ENCODE measurements around the gene DLX3. TPM values are rescaled to one million over a fixed set of nuclear protein-coding genes. Genes with fewer than 3 reads are reported as not detected.

The DLX3 gene
- total RNA-seq, 1 experiment from 2014 or later: 0.18 TPM

DNA sequence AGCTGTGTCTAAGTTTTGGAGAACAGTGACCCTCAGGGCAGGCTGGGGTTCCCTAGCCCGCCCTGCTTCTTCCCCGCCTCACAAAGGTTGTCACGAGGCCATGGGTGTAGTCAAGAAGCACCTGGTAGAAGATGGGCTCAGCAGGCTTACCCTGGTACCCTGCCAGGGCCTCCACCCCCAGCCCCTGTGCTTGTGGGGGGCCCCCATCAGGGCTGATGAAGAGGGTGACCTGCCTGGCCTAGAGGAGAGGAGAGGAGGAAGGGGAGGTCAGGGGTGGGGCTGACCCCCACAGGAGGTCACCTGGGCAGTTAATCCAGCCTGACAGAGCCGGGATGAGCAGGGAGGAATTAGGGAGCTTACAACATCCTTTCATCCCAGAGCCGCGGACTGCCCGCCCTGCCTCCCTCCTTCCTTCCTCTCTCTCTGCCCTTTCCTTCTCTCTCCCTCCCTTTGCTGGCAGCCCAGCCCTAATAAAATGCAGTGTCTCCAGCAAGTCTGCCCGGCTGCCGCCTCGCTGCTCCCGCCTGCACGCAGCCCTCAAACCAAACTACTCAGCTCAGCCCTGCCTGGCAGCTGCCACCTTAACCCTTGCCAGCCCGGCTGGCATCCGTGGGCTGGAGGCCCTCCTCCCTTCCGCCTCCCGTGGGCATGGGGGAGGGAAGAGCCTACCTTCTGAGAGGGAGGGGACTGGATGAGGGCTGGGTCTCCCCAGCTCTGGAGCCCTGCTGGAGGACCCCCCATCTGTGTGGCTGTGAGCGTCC lies 7.2 kb downstream of the DLX3 start:
- intact Hi-C loops (cut with micrococcal nuclease): no loop called here
- Histone ChIP-seq H3K27me3 (ENCODE audit: low read length) (no peaks in the 10 kb centered on the region), H3F3A (ENCODE audit: low read length, unreplicated experiment) (no peaks in the 10 kb centered on the region), H4K20me1 (ENCODE audit: low read length) (no peaks in the 10 kb centered on the region), H3K4me1 (ENCODE audit: insufficient read depth, low read length) (peaks cover 8% of the 10 kb centered on the region), H3K9ac (ENCODE audit: low read length) (no peak overlapping the region), H3K27ac (ENCODE audit: low read length) (no peak overlapping the region), H3K4me3 (ENCODE audit: low read length) (no peak overlapping the region), H2AFZ (ENCODE audit: low read length) (no peak overlapping the region), H3K79me2 (ENCODE audit: low read length) (no peaks in the 10 kb centered on the region), H3K4me2 (ENCODE audit: low read length) (peak overlapping the region; percentile 21), H3K36me3 (ENCODE audit: low read depth, low read length) (no peaks in the 10 kb centered on the region), H3K9me2 (replicated peaks; ENCODE audit: low read length) (no peaks in the 10 kb centered on the region), H3K9me3 (ENCODE audit: low read length) (no peaks in the 10 kb centered on the region)
- ChIA-PET CTCF (interaction anchor here (1.0 to 1.2 kb wide), 3 partner anchors 9 to 127 kb away, joined by 3 to 10 read pairs (median 4); no protein-coding TSS in a partner anchor), POLR2A (ENCODE audit: unreplicated experiment) (interaction anchor here (0.6 kb wide), 1 partner anchor 795 kb away, joined by 9 read pairs; no protein-coding TSS in a partner anchor)
- DNase-seq: peak; percentile 69
- peak; percentile 96 for ATAC-seq
- TF ChIP-seq, protein P1, sequence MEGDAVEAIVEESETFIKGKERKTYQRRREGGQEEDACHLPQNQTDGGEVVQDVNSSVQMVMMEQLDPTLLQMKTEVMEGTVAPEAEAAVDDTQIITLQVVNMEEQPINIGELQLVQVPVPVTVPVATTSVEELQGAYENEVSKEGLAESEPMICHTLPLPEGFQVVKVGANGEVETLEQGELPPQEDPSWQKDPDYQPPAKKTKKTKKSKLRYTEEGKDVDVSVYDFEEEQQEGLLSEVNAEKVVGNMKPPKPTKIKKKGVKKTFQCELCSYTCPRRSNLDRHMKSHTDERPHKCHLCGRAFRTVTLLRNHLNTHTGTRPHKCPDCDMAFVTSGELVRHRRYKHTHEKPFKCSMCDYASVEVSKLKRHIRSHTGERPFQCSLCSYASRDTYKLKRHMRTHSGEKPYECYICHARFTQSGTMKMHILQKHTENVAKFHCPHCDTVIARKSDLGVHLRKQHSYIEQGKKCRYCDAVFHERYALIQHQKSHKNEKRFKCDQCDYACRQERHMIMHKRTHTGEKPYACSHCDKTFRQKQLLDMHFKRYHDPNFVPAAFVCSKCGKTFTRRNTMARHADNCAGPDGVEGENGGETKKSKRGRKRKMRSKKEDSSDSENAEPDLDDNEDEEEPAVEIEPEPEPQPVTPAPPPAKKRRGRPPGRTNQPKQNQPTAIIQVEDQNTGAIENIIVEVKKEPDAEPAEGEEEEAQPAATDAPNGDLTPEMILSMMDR (conservative IDR thresholded peaks at IDR 0.05; ENCODE audit: low read depth, low read length): no peak
- TF ChIP-seq EZH2phosphoT487 (IDR thresholded peaks at IDR 0.05; ENCODE audit: borderline replicate concordance, low read length): no peak
- no peak for TF ChIP-seq EZH2 (IDR thresholded peaks at IDR 0.05; ENCODE audit: low read length, unreplicated experiment)
- no TSS peak for BruUV-seq (replicated peaks)

DNA sequence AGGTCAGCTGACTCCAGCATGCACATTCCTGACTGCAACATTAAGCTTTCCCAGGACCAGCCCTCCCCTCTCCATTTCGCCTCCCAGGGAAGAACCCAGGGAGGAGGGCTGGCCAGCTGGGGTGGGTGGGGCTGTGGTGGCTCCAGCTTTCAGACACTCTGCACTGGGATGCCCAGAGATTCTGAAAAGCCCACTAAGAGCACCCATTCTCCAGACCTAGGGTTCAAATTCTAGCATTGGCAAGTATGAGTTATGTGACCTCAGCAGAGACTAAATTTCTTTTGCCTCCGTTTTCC lies 7.8 kb downstream of the DLX3 start:
- H3K27ac ChIP-seq (ENCODE audit: low read length): no peak overlapping the region
- intact Hi-C loops (cut with micrococcal nuclease): no loop called here
- TF ChIP-seq EZH2 (IDR thresholded peaks at IDR 0.05; ENCODE audit: low read length, unreplicated experiment) (no peak), EZH2phosphoT487 (IDR thresholded peaks at IDR 0.05; ENCODE audit: borderline replicate concordance, low read length) (no peak)
- TF ChIP-seq, protein P1 (conservative IDR thresholded peaks at IDR 0.05; ENCODE audit: low read depth, low read length): no peak

More for the DNA sequence above, 7.8 kb downstream of the DLX3 start:
- Histone ChIP-seq H3F3A (ENCODE audit: low read length, unreplicated experiment) (no peaks in the 10 kb centered on the region), H3K4me3 (ENCODE audit: low read length) (no peak overlapping the region), H3K9me3 (ENCODE audit: low read length) (no peaks in the 10 kb centered on the region), H3K4me1 (ENCODE audit: insufficient read depth, low read length) (peaks cover 8% of the 10 kb centered on the region), H3K9ac (ENCODE audit: low read length) (no peak overlapping the region), H3K27me3 (ENCODE audit: low read length) (no peaks in the 10 kb centered on the region), H3K9me2 (replicated peaks; ENCODE audit: low read length) (no peaks in the 10 kb centered on the region), H3K4me2 (ENCODE audit: low read length) (no peak overlapping the region), H2AFZ (ENCODE audit: low read length) (no peak overlapping the region), H4K20me1 (ENCODE audit: low read length) (no peaks in the 10 kb centered on the region), H3K36me3 (ENCODE audit: low read depth, low read length) (no peaks in the 10 kb centered on the region), H3K79me2 (ENCODE audit: low read length) (no peaks in the 10 kb centered on the region)
- ChIA-PET CTCF (interaction anchor here (1.0 to 1.2 kb wide), 2 partner anchors 10 to 11 kb away, joined by 4 to 10 read pairs; no protein-coding TSS in a partner anchor), POLR2A (ENCODE audit: unreplicated experiment) (no interaction called here)
- BruUV-seq (replicated peaks): no TSS peak
- no peak for DNase-seq
- no peak for ATAC-seq
